Amygdala (tissue), 56 donors: ENCODE results near the gene ANKRD33.
A peak's percentile ranks its signal among the peaks of the same experiment; 100 is the strongest.
"Not testable (repeated sequence)": the region's sequence is repeated elsewhere in the genome, so short reads cannot be mapped to it uniquely, and the experiment has no call there.

Source experiments
- DNase-seq, 56 donors: peaks; one replicate each; lab custom pipeline; 2025; lab: John Stamatoyannopoulos, UW

Gene ANKRD33

GRCh38 chr12:51873251-51873994 lies 14.5 kb upstream of the ANKRD33 start:
- DNase-seq = no peak

GRCh38 chr12:51874000-51874399 lies 13.9 kb upstream of the ANKRD33 start:
- DNase-seq = no peak

- DNase-seq = no peak
These were observed 13.4 kb upstream of the ANKRD33 start for GRCh38 chr12:51874486-51874885.

GRCh38 chr12:51879102-51879501 lies 8.8 kb upstream of the ANKRD33 start:
- no peak for DNase-seq

- DNase-seq = no peak
These were observed 4.6 kb upstream of the ANKRD33 start for GRCh38 chr12:51883295-51883694.

- no peak for DNase-seq
These were observed 3.8 kb upstream of the ANKRD33 start for GRCh38 chr12:51883998-51884675.

GRCh38 chr12:51884676-51885229 lies 3.1 kb upstream of the ANKRD33 start:
- no peak for DNase-seq

GRCh38 chr12:51885294-51886020 lies 2.4 kb upstream of the ANKRD33 start:
- not testable (repeated sequence) for DNase-seq

- DNase-seq = peak in 16 of 56 donors; percentile 16 to 62 (median 25)
These were observed 1.7 kb upstream of the ANKRD33 start for GRCh38 chr12:51886021-51886710.

- no peak for DNase-seq
These were observed 663 bp downstream of the ANKRD33 start for GRCh38 chr12:51888316-51889215.

- DNase-seq = no peak
These were observed 1.6 kb downstream of the ANKRD33 start for GRCh38 chr12:51889216-51890132.

GRCh38 chr12:51890133-51890464 lies 2.2 kb downstream of the ANKRD33 start:
- DNase-seq = no peak

GRCh38 chr12:51890511-51891171 lies 2.7 kb downstream of the ANKRD33 start:
- no peak for DNase-seq

- no peak for DNase-seq
These were observed 3.9 kb downstream of the ANKRD33 start for GRCh38 chr12:51891843-51892242.

- no peak for DNase-seq
These were observed 5.9 kb downstream of the ANKRD33 start for GRCh38 chr12:51893786-51894185.

- no peak for DNase-seq
These were observed 7.7 kb downstream of the ANKRD33 start for GRCh38 chr12:51895378-51896135.

- DNase-seq = no peak
These were observed 8.3 kb downstream of the ANKRD33 start for GRCh38 chr12:51896236-51896635.
